ENCODE results near the gene SDK1. TPM values are rescaled to one million over a fixed set of nuclear protein-coding genes. Genes with fewer than 3 reads are reported as not detected.

The SDK1 gene
- total RNA-seq, 1 donor from 2014 or later = 5.4 TPM

DNA sequence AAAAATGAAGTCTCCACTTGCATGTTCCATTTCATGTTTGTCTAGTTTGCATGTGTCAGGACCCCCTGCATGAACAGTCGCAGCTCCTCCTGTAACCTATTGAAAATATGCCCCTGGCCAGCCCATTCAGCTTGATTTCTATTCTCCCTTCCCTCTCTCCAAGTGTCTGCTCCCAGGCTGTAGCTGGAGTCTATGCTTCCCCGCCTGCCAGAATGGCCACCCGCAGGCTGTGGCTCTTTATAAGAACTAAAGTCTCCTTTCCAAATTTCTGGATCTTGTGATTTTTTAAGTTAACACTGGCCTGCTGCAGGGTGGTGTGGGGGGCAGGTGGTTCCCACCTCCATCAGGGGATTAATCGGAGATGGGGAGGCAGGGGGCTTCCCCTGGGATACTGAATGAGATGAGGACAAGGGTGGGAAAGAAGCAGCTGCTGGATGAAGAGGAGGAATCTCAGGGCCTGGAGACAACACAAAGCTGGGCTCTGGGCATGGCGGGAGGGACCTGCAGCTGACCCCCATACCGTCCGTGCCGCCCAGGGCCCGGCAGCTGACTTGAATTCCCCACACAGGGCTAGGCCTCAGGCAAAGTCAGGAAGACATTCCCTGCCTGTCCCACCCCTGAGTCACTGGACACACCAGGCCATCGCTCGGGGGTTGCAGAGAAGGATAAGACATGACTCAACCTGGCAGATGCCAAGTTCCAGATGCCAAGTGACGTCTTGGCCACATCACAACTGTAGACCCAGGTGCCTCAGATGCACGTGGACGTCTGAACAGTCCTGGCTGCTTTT is 981.6 kb downstream of the SDK1 start:
- Mint-ChIP-seq H3K4me1 (ENCODE audit: unreplicated experiment) (peaks cover 1% of the 10 kb centered on the region), H3K27me3 (ENCODE audit: unreplicated experiment) (no peaks in the 10 kb centered on the region), H3K9me3 (ENCODE audit: unreplicated experiment) (no peaks in the 10 kb centered on the region), H3K27ac (ENCODE audit: unreplicated experiment) (no peak overlapping the region), H3K4me3 (ENCODE audit: unreplicated experiment) (no peak overlapping the region), H3K36me3 (ENCODE audit: unreplicated experiment) (no peaks in the 10 kb centered on the region)
- DNase-seq (ENCODE audit: extremely low spot score, unreplicated experiment) = no peak
- TF ChIP-seq CTCF (IDR thresholded peaks at IDR 0.05) = no peak

DNA sequence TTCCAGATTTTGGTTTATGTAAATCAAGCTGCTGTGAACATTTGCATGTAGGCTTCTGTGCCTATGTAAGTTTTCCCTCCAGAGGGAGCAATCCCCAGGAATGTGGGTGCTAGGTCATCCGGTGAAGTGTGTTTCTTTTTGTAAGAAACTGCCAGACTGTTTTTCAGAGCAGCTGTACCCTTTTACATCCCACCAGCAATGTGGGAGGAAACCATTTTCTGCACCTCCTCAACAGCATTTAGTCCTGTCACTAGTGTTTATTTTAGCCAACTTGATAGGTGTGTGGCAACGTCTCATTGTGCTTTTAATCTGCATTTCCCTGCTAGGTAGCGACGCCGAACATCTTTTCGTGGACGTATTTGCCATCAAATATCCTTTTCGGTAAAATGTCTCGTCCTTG is 985.3 kb downstream of the SDK1 start:
- DNase-seq (ENCODE audit: extremely low spot score, unreplicated experiment) = no peak
- H3K27me3 Mint-ChIP-seq (ENCODE audit: unreplicated experiment) = peaks cover 3% of the 10 kb centered on the region
- peaks cover 1% of the 10 kb centered on the region for H3K4me1 Mint-ChIP-seq (ENCODE audit: unreplicated experiment)
- H3K4me3 Mint-ChIP-seq (ENCODE audit: unreplicated experiment) = no peak overlapping the region
- peaks cover 4% of the 10 kb centered on the region for H3K9me3 Mint-ChIP-seq (ENCODE audit: unreplicated experiment)
- no peak for TF ChIP-seq CTCF (IDR thresholded peaks at IDR 0.05)
- H3K27ac Mint-ChIP-seq (ENCODE audit: unreplicated experiment) = no peak overlapping the region
- no peaks in the 10 kb centered on the region for H3K36me3 Mint-ChIP-seq (ENCODE audit: unreplicated experiment)

DNA sequence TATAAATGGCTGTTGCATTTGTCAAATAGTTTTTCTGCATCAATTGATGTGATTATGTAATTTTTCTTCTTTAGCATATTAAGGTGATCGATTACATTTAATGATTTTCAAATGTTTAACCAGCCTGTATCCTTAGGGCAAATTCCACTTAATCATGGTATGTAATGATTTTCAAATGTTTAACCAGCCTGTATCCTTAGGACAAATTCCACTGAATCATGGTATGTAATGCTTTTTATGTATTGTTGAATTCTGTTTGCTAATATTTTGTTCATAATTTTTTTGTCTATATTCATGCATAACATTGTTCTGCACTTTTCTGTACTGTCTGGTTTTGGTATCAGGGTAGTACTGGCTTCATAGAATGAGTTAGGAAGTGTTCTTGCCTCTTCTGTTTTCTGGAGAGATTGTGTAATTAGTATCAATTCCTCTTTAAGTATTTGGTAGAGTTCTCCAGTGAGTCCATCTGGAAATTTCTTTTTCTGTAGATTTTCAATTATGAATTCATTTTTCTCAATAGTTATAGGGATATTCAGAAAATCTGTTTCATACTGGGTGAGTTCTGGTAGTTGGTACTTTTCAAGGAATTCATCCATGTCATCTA is 987.8 kb downstream of the SDK1 start:
- no peak overlapping the region for H3K27ac Mint-ChIP-seq (ENCODE audit: unreplicated experiment)

DNA sequence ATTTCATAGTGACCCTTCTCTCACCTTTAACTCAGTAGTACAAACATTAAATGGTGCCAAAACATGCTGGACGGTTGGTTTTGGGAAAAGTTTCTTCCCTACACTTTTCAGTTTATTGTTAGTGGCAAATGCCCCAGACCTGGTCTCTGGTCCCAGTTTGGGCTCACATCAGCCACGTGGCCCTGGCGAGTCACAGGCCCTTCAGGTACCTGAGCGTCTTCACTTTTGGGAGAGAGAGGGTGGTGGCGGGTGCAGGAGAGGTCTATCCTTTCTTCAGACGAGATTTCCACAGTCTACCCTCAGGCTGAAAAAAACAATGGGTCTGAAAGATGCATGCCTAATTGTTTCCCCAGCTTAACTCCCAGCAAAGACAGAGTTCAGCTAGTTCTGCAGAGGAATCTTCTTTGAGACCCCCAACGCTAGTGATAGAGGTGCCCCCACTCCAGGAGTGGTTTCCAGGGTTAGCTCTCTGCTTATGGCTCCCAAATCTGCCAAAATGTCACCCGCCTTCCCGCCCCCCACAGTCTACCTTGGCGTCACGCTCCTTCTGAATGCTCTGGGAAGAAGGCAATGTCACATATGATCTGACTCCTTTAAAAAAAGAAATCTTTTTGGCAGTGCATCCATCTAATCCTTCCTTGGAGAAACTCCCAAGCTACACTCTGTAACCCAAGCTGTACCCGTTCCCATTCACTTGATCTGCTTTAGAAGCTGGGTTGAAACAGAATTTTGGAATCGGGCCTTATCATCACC is 996.3 kb downstream of the SDK1 start:
- DNase-seq (ENCODE audit: extremely low spot score, unreplicated experiment) = no peak
- no peak overlapping the region for H3K27ac Mint-ChIP-seq (ENCODE audit: unreplicated experiment)
- no peaks in the 10 kb centered on the region for H3K27me3 Mint-ChIP-seq (ENCODE audit: unreplicated experiment)
- no peak for TF ChIP-seq CTCF (IDR thresholded peaks at IDR 0.05)
- H3K36me3 Mint-ChIP-seq (ENCODE audit: unreplicated experiment) = no peaks in the 10 kb centered on the region
- H3K9me3 Mint-ChIP-seq (ENCODE audit: unreplicated experiment) = peaks cover 33% of the 10 kb centered on the region
- no peaks in the 10 kb centered on the region for H3K4me1 Mint-ChIP-seq (ENCODE audit: unreplicated experiment)
- H3K4me3 Mint-ChIP-seq (ENCODE audit: unreplicated experiment) = no peak overlapping the region

More for the DNA sequence above, 987.8 kb downstream of the SDK1 start:
- no peak for TF ChIP-seq CTCF (IDR thresholded peaks at IDR 0.05)
- peaks cover 3% of the 10 kb centered on the region for H3K27me3 Mint-ChIP-seq (ENCODE audit: unreplicated experiment)
- no peaks in the 10 kb centered on the region for H3K36me3 Mint-ChIP-seq (ENCODE audit: unreplicated experiment)
- H3K4me3 Mint-ChIP-seq (ENCODE audit: unreplicated experiment) = no peak overlapping the region
- peaks cover 22% of the 10 kb centered on the region for H3K9me3 Mint-ChIP-seq (ENCODE audit: unreplicated experiment)
- no peak for DNase-seq (ENCODE audit: extremely low spot score, unreplicated experiment)
- no peaks in the 10 kb centered on the region for H3K4me1 Mint-ChIP-seq (ENCODE audit: unreplicated experiment)

DNA sequence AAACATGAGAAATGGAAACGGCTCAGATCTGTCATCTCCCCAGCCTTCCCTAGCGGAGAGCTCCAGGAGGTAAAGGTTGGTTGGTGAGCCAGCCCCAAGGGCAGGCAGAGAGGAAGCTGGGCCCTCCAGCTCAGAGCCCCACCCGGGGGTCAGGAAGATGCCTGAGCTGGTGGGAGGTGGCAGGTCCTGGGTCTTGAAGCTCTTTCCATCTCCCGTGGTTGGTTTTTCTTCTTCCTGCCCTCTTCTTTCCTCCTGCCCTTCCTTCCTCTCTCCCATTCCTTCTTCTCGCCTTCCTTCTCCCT is 996.8 kb downstream of the SDK1 start:
- DNase-seq (ENCODE audit: extremely low spot score, unreplicated experiment) = no peak

More for the DNA sequence above, 996.8 kb downstream of the SDK1 start:
- Mint-ChIP-seq H3K4me1 (ENCODE audit: unreplicated experiment) (no peaks in the 10 kb centered on the region), H3K9me3 (ENCODE audit: unreplicated experiment) (peaks cover 28% of the 10 kb centered on the region), H3K4me3 (ENCODE audit: unreplicated experiment) (no peak overlapping the region), H3K27me3 (ENCODE audit: unreplicated experiment) (no peaks in the 10 kb centered on the region), H3K36me3 (ENCODE audit: unreplicated experiment) (no peaks in the 10 kb centered on the region), H3K27ac (ENCODE audit: unreplicated experiment) (no peak overlapping the region)
- TF ChIP-seq CTCF (IDR thresholded peaks at IDR 0.05) = no peak

Measured in osteocyte (in vitro differentiated cells).